ENCODE data around the gene MRPL34.

MRPL34 gene

DNA sequence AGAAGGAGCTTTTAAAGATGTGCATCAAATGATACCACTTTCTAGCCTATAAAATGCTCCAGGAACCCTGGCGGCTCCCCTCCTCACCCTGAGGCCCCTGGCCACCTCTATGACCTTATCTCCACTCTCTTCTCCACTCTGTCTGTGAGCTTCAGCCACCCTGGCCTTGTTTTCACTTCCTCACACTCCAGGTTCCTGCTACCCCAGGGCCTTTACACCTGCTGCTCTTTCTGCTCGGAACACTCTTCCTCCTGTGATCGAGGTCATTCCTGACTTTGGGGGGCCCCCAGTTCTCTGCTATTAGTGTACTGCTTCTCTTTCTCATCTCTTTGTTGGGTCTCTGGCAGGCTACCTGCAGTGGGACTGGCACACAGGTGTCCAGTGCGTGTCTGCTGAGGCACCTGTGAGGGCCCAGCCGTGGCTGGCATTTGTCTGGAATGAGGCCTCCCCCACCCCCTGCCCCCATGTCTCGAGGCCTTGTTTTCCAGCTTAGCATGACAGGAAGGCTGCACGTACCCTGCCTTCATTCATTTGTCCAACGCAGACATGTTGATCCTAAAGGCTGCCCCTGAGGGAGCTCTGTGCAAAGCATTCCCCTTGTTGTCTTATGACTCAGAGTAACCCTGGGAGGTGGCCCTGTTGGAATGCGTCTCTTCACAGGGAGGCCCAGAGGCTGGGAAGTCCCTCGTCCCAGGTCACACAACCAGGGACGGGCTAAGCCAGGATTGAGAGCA lies 6.0 kb downstream of the MRPL34 start:
- DNase-seq = no peak
- no peaks in the 10 kb centered on the region for H3K27me3 Mint-ChIP-seq
- peak overlapping the region; percentile 57 for H3K4me3 Mint-ChIP-seq
- peaks cover 37% of the 10 kb centered on the region for H3K4me1 Mint-ChIP-seq (ENCODE audit: low read depth)
- peak overlapping the region; percentile 72 for H3K27ac Mint-ChIP-seq
- H3K36me3 Mint-ChIP-seq (ENCODE audit: low read depth) = peaks cover 60% of the 10 kb centered on the region
- no peaks in the 10 kb centered on the region for H3K9me3 Mint-ChIP-seq

- no peaks in the 10 kb centered on the region for H3K27me3 Mint-ChIP-seq
- H3K27ac Mint-ChIP-seq = no peak overlapping the region
These were observed 6.8 kb downstream of the MRPL34 start for GRCh38 chr19:17312189-17313113.

DNA sequence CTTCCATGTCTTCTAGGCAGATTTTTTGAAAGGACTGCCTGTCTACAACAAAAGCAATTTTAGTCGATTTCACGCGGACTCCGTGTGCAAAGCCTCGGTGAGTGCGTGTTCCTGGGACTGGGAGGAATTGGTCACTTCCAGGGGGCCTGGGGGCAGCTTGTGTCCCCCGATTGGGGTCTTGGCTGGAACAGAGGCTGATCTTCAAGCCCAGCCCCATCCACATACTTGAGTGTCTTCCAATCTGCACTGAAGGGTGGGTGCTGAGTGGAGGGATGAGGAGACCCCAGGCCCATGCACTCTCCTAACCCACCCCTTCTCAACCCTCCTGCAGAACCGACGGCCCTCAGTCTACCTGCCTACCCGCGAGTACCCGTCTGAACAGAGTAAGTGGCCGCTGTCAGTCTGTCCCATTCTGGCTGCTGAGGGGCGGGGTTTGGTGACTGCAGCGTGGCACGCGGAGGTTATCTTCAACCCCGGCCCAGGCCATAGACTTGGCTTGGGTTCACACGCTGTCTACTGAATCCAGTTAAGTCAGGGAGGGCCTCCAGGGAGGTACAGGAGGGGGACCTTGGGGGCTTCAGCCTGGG lies 8.4 kb downstream of the MRPL34 start:
- Mint-ChIP-seq H3K4me3 (no peak overlapping the region), H3K4me1 (ENCODE audit: low read depth) (peaks cover 25% of the 10 kb centered on the region)

More at GRCh38 chr19:17312189-17313113, 6.8 kb downstream of the MRPL34 start:
- H3K9me3 Mint-ChIP-seq = no peaks in the 10 kb centered on the region
- H3K4me1 Mint-ChIP-seq (ENCODE audit: low read depth) = peaks cover 33% of the 10 kb centered on the region
- DNase-seq = no peak
- no peak overlapping the region for H3K4me3 Mint-ChIP-seq
- H3K36me3 Mint-ChIP-seq (ENCODE audit: low read depth) = peaks cover 66% of the 10 kb centered on the region

GRCh38 chr19:17318966-17319365 lies 13.3 kb downstream of the MRPL34 start:
- Mint-ChIP-seq H3K9me3 (no peaks in the 10 kb centered on the region), H3K27ac (no peak overlapping the region), H3K4me3 (no peak overlapping the region), H3K27me3 (no peaks in the 10 kb centered on the region), H3K36me3 (ENCODE audit: low read depth) (peaks cover 71% of the 10 kb centered on the region), H3K4me1 (ENCODE audit: low read depth) (peaks cover 6% of the 10 kb centered on the region)
- DNase-seq = no peak

More for the DNA sequence above, 8.4 kb downstream of the MRPL34 start:
- H3K36me3 Mint-ChIP-seq (ENCODE audit: low read depth) = peaks cover 72% of the 10 kb centered on the region
- no peaks in the 10 kb centered on the region for H3K9me3 Mint-ChIP-seq
- no peaks in the 10 kb centered on the region for H3K27me3 Mint-ChIP-seq
- no peak overlapping the region for H3K27ac Mint-ChIP-seq
- DNase-seq = no peak

- no peak for DNase-seq
- Mint-ChIP-seq H3K27ac (no peak overlapping the region), H3K4me1 (ENCODE audit: low read depth) (peaks cover 6% of the 10 kb centered on the region), H3K4me3 (no peak overlapping the region), H3K9me3 (no peaks in the 10 kb centered on the region), H3K27me3 (no peaks in the 10 kb centered on the region), H3K36me3 (ENCODE audit: low read depth) (peaks cover 64% of the 10 kb centered on the region)
These were observed 14.0 kb downstream of the MRPL34 start for GRCh38 chr19:17319473-17320238.

DNA sequence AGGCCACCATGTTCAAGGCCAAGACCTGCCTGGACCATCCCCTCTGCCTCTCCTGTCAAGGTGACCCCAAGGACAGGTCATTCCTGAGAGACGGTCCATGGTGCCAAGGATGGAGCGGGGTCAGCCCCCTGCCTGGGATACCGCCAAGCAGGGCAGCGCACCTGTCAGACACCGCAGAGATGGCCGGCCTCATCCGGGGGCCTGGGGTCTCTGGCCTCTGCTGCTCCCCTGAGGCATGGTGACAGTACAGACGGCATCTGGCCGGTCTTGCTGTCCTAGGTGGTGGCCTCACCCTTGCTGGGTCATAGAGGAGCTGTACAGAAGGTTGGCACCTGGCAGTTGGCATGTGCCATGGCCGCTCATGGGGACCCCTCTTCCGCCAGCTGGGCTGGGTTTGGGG lies 14.8 kb downstream of the MRPL34 start:
- no peak overlapping the region for H3K27ac Mint-ChIP-seq
- no peak for DNase-seq
- H3K27me3 Mint-ChIP-seq = no peaks in the 10 kb centered on the region
- H3K9me3 Mint-ChIP-seq = no peaks in the 10 kb centered on the region
- peaks cover 60% of the 10 kb centered on the region for H3K36me3 Mint-ChIP-seq (ENCODE audit: low read depth)
- peaks cover 6% of the 10 kb centered on the region for H3K4me1 Mint-ChIP-seq (ENCODE audit: low read depth)
- no peak overlapping the region for H3K4me3 Mint-ChIP-seq

DNA sequence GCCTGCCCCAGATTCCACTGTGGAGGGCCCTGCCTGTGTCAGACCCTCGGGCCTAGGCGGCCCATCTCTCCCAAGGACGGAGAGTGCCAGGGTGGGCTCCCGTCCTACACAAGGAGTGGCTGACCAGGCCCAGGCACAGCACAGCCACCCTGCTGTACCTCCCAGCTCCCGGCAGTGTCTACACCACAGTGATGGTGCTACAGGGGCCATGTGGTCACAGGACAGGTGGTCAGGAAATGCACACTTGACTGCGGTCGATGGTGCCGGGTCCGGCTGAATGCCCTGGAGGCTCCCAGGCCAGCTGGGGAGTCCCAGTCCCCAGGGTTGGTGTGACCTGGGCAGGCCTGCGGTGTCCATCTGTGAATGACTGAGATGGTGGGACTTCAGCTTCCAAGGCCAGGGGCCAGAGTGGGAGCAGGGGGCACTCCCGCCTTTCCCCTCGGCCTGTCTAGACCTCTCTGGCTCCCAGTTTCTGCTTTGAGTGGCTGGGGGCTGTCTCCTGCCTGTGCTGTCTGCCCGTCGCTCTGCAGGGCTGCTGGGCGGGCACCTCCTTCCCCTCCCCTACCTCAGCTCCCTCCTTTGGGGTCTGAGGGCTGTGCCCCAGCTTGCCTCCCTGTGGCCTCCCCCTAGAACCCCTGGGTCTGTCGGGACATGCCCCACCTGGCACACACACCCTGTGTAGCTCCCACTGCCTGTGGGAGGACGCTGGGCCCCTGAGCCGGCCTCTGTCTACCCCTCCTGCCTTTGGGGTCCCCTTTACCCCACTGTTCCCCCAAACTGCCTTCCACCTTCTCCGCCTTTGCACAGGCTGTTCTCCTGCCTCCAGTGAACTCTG lies 16.2 kb downstream of the MRPL34 start:
- no peak for DNase-seq
- H3K27me3 Mint-ChIP-seq = no peaks in the 10 kb centered on the region
- H3K36me3 Mint-ChIP-seq (ENCODE audit: low read depth) = peaks cover 47% of the 10 kb centered on the region
- H3K9me3 Mint-ChIP-seq = no peaks in the 10 kb centered on the region
- no peak overlapping the region for H3K4me3 Mint-ChIP-seq
- peak overlapping the region; percentile 71 for H3K27ac Mint-ChIP-seq
- H3K4me1 Mint-ChIP-seq (ENCODE audit: low read depth) = peaks cover 2% of the 10 kb centered on the region

- DNase-seq = no peak
- H3K4me1 Mint-ChIP-seq (ENCODE audit: low read depth) = peaks cover 3% of the 10 kb centered on the region
- H3K27me3 Mint-ChIP-seq = no peaks in the 10 kb centered on the region
- no peaks in the 10 kb centered on the region for H3K9me3 Mint-ChIP-seq
- H3K4me3 Mint-ChIP-seq = no peak overlapping the region
- peak overlapping the region; percentile 71 for H3K27ac Mint-ChIP-seq
- H3K36me3 Mint-ChIP-seq (ENCODE audit: low read depth) = peaks cover 37% of the 10 kb centered on the region
These were observed 17.2 kb downstream of the MRPL34 start for GRCh38 chr19:17322854-17323253.

GRCh38 chr19:17323300-17323963 lies 17.8 kb downstream of the MRPL34 start:
- no peaks in the 10 kb centered on the region for H3K9me3 Mint-ChIP-seq
- peaks cover 36% of the 10 kb centered on the region for H3K36me3 Mint-ChIP-seq (ENCODE audit: low read depth)
- H3K27ac Mint-ChIP-seq = no peak overlapping the region
- no peak for DNase-seq
- no peaks in the 10 kb centered on the region for H3K27me3 Mint-ChIP-seq
- H3K4me1 Mint-ChIP-seq (ENCODE audit: low read depth) = peaks cover 5% of the 10 kb centered on the region
- H3K4me3 Mint-ChIP-seq = no peak overlapping the region

- peaks cover 6% of the 10 kb centered on the region for H3K4me1 Mint-ChIP-seq (ENCODE audit: low read depth)
- H3K27ac Mint-ChIP-seq = no peak overlapping the region
- peaks cover 34% of the 10 kb centered on the region for H3K36me3 Mint-ChIP-seq (ENCODE audit: low read depth)
- no peaks in the 10 kb centered on the region for H3K27me3 Mint-ChIP-seq
- no peak for DNase-seq
- H3K4me3 Mint-ChIP-seq = no peak overlapping the region
- no peaks in the 10 kb centered on the region for H3K9me3 Mint-ChIP-seq
These were observed 18.3 kb downstream of the MRPL34 start for GRCh38 chr19:17323964-17324332.

DNA sequence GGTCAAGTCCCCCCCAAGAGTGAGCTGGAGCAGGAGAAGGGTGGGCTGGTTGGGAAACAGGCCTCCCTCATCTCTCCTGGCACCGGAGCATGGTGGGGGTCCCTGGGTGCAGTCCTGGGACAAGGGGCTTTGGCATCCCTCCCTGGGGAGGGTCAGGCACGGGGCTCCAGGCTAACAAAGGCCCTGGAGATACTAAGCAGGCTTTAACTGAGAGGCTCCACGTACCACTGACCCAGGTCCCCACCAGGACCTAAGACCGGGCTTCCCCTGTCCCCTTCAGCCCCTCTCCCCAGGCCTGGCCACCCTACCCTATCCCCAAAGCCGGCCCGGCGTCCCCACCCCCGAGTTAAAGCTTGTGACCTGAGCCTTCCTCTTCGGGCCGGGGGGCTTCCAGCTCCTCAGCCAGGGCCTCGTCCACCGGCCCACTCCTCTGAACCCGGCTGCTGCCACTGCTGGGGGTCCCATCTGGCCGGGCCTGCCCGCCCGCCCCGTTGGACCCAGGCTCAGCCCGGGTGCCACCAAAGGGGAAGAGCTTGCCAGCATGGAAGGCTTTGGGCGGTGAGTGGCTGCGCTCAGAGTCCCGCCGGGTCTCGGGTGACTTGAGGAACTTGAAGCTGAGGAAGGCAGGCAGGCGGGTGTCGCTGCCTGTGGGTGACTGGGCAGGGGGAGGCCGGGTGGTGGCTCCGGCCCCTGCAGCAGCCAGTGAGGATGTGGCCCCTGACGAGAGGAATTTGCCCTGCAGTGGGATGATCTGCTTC lies 18.9 kb downstream of the MRPL34 start:
- no peaks in the 10 kb centered on the region for H3K27me3 Mint-ChIP-seq
- DNase-seq = no peak
- peaks cover 7% of the 10 kb centered on the region for H3K4me1 Mint-ChIP-seq (ENCODE audit: low read depth)
- H3K27ac Mint-ChIP-seq = no peak overlapping the region
- peaks cover 28% of the 10 kb centered on the region for H3K36me3 Mint-ChIP-seq (ENCODE audit: low read depth)
- no peak overlapping the region for H3K4me3 Mint-ChIP-seq
- no peaks in the 10 kb centered on the region for H3K9me3 Mint-ChIP-seq

DNA sequence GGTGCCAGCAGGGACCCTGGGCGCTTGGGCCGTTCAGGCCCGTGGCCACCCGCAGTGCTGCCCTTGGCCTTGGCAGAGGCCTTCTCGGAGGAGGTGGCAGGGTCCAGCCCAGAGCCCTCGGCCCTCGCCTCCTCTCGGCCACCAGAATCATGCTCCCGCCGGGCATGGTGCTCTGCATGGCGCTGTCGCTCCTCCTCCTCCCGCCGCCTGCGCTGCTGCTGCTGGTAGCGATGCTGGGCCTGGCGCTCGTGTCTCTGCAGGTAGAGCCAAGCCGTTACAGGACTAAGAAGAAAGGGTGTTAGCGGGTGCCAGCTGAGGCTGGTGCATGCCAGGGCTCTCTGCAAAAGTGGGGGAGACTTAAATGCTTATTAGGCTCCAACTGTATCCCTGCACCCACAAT lies 19.5 kb downstream of the MRPL34 start:
- no peak overlapping the region for H3K4me3 Mint-ChIP-seq

More for the DNA sequence above, 19.5 kb downstream of the MRPL34 start:
- Mint-ChIP-seq H3K36me3 (ENCODE audit: low read depth) (peaks cover 22% of the 10 kb centered on the region), H3K27ac (no peak overlapping the region), H3K9me3 (no peaks in the 10 kb centered on the region), H3K27me3 (no peaks in the 10 kb centered on the region), H3K4me1 (ENCODE audit: low read depth) (peaks cover 10% of the 10 kb centered on the region)
- DNase-seq = no peak

Data from activated T-cell treated with anti-CD3 and anti-CD28 coated beads, Interleukin-2, amount 50 U/mL, for 24 hours (primary cell).